Right renal cortex interstitium (tissue), 3 donors: Measurements from ENCODE around the gene SERBP1. TPM values are rescaled to one million over a fixed set of nuclear protein-coding genes. Genes with fewer than 3 reads are reported as not detected.
"Not testable (repeated sequence)": the region's sequence is repeated elsewhere in the genome, so short reads cannot be mapped to it uniquely, and the experiment has no call there.

Experiments
- DNase-seq, 3 donors: peaks; one replicate each; pipeline ENCODE4 v3.0.0-alpha.2; 2013; ENCODE audit warnings: low read depth in 3 of 3, low spot score in 2 of 3
- polyA plus RNA-seq, 3 donors: library from polyadenylated mRNA; unstranded; fragments of 120-200 nt; gene quantifications; one replicate each; pipeline ENCODE4 v1.2.1, GENCODE V29; 2013; ENCODE audit not compliant: insufficient read length in 3 of 3

Gene SERBP1
- polyA plus RNA-seq, 3 donors: 400 to 427 (median 424) TPM

DNA sequence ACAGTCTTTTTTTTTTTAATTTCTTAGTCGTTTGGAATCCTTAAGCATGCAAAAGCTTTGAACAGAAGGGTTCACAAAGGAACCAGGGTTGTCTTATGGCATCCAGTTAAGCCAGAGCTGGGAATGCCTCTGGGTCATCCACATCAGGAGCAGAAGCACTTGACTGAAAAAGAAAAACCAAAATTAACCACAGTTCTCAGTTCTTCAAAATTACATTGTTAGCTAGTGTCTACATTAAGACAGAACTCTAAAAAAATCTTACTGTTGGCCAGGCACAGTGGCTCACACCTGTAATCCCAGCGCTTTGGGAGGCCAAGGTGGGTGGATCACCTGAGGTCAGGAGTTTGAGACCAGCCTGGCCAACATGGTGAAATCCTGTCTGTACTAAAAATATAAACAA lies 17.1 kb downstream of the SERBP1 start:
- DNase-seq: not testable (repeated sequence)

DNA sequence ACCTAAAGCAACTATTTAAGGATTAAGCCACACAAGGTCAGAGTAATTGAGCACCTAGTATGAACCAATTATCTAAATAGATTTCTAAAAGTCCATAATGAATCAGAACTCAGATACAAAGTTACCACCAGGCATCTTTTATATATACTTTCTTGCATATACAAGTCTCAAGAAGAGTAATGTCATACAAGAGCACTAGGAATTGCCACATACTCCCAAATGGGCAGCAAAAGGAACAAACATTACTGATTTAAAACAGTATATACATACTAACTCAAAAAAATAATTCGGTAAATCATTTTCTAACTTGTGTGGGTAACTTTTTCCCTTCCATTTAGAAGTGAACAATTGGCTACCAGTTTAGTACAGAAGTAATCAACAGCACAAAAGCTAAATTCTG lies 22.1 kb downstream of the SERBP1 start:
- no peak for DNase-seq

DNA sequence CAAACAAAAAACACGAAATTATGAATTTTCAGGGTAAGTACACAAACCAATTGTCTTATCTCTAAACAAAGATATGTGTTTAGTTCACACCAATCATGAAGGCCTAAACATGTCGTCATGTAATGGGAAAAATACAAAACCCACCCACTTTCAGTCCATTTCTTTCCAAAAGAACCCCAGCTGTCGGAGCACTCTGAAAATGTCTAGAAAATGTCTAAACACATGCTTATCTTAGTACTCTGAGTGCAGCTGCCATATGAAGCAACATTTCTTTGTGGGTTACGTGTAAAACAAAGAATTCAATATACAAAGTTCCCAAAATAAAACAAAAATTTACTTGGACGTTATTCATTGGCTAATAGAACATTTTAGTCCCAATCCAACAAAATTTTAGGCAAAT lies 22.7 kb downstream of the SERBP1 start:
- DNase-seq: no peak

DNA sequence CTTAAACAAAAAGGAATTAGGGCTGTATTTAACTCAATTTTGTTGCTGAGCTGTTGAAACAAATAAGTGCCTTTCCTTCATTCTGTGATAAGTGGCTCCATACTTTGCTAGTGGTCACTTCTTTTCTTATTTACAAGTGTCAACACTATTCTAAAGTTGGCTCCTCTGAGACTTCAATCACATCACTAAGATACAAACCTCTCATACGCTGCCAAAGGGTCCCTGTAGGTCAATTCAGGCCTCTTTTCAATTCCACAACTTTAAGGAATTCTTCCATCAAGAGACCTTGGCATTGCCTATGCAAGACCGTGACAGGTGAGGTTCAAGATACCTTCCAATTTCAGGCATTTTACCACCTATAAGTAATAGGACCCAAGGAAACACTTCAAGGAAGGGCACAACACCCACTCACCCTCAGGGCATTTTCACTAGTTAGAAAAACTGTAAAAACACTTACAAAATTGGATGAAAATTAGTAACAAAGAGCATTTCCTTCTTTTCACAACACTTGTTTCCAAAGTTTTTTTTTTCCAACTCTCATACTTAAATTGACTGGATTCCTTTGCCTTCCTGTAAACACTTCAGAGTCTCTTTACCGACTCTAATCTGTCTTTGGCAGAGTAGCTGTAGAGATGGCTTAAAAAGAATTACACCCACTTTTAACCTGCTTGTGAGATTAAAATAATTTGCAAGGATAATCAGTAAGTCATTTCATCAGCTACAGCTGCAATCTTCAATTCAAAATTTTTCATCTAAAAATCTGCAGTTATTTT lies 24.5 kb downstream of the SERBP1 start:
- DNase-seq: no peak

DNA sequence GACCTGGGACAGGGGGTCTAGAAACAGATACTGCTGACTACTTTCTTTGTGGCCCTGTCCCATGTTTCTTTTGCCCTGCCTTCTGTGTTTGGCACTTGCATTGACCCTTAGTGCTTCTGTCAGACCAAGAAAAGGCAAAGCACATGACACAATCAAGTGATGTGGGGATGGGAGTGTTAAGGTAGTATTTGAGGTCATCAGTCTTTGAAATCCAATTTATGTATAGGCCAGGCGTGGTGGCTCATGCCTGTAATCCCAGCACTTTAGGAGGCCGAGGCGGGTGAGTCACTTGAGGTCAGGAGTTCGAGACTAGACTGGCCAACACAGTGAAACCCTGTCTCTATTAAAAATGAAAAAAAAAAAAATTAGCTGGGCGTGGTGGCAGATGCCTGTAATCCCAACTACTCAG lies 26.0 kb downstream of the SERBP1 start:
- no peak for DNase-seq

DNA sequence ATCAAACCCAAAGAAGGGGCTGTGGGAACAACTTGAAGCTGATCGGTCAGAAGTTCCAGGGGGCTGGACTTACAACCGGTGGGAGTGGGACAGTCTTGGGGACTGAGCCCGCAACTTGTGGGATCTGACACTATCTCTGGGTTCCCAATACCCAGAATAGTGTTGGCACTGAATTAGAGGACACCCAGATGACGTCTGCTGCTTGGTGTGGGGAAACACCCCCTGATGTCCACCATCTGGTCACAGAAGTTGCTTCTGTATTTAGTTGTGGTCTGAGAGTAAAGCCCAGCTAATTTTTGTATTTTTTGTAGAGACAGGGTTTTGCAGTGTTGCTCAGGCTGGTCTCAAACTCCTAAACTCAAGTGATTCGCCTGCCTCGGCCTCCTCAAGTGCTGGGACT lies 28.8 kb downstream of the SERBP1 start:
- no peak for DNase-seq

DNA sequence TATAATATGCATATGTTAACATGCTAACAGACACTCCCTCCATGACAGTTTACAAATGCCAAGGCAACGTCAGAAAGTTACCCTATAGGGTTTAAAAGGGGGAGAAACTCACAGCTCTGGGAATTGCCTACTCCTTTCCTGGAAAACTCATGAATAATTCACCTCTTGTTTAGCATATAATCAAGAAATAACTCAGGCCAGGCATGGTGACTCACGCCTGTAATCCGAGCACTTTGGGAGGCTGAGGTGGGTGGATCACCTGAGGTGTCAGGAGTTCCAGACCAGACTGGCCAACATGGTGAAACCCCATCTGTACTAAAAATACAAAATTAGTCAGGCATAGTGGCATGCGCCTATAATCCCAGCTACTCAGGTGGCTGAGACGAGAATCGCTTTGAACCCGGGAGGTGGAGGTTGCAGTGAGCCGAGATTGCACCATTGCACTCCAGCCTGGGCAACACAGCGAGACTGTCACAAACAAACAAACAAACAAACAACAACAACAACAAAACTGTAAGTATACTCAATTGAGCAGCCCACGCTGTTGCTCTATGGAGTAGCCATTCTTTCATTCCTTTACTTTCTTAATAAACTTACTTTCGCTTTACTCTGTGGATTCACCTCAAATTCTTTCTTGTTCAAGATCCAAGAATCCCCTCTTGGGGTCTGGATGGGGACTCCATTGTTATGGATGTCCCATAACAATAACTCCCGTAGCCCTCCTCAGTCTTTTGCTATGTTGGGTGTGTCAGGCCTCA lies 30.0 kb downstream of the SERBP1 start:
- not testable (repeated sequence) for DNase-seq

DNA sequence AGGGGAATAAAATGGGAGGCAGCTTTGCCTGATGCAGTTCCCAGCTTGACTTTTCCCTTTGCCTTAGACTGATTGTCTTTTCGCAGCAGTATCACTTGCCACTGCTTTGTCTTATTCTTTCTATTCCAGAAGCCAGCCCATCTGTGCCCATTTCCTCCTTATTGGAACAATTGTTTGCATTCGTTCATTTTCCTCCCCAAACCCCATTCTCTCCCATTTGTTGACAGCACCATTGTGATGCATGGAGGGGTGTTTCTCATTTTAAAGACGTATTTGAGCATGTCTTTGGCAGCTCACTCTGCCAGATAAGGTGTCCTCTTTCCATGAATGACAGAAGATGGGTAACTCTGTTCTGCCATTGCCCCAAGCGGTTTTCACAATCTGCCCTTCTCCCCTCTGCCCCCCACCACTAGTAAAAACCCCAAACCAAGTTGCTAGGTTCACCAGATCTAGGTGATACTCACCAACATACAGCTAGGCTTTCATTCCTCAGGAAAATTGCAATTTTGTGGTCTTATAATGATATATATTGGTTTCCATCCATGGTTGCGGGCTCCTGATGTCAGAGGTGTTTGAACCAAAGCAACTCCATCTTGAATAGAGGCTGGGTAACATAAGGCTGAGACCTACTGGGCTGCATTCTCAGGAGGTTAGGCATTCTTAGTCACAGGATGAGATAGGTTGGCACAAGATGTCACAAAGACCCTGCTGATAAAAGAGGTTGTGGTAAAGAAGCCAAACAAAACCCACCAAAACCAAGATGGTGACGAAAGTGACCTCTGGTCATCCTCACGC lies 30.8 kb downstream of the SERBP1 start:
- no peak for DNase-seq

DNA sequence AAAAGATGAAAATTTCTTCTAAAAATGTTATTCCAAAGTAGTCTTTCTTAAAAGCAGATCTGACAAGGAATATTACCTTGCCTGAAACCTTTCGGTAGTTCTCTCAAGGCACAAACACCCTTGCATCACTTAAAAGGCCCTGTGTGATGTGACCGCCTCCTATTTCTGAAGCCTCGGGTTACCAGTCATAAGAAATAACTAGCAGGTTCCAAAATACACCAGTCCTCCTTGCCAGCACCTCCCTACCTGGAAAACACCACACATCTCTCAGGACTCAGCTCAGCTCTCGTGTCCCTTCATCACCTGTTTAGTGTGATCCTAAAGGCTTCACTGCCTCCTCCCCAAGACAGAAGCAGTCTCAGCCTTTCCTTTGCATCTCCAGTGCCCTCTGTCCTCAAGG lies 35.7 kb downstream of the SERBP1 start:
- DNase-seq: no peak

DNA sequence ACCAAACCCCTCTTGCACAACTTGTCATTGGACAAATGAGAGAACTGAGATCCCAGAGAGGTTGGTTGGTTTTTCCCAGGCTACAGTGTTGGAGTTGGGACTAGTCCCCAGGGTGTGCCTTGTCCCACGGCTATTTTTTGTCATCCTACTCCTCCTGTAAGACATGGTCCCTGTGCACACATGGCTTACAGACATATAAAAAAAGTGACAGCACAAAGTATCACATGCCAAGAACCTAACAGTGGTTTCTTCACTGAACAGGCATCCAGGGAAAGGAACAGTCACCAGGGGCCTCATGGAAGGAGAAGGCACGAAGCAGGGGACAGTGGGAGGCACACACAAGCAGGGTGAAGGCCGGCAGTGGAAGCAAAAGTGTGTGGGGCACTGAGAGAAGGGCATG lies 36.5 kb downstream of the SERBP1 start:
- DNase-seq: no peak

DNA sequence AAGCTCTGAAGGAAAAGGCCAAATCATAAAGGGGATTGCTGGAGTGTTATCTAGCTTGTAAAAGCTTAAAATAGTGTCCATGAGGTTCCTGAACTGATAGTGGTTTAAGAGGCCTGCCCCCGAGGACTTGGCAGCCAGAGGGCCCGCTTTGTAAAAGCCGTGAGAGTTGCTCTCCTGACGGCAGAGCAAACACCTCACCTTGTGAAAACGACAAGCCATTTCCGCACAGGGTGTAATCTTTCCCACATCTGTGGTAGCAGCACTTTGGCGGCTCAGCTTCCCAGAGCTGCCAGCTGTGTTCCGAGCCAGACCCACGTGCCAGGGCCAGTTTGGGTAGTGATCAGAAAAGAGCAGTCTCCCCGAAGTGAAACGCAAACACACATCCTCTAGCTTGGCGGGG lies 37.0 kb downstream of the SERBP1 start:
- no peak for DNase-seq

DNA sequence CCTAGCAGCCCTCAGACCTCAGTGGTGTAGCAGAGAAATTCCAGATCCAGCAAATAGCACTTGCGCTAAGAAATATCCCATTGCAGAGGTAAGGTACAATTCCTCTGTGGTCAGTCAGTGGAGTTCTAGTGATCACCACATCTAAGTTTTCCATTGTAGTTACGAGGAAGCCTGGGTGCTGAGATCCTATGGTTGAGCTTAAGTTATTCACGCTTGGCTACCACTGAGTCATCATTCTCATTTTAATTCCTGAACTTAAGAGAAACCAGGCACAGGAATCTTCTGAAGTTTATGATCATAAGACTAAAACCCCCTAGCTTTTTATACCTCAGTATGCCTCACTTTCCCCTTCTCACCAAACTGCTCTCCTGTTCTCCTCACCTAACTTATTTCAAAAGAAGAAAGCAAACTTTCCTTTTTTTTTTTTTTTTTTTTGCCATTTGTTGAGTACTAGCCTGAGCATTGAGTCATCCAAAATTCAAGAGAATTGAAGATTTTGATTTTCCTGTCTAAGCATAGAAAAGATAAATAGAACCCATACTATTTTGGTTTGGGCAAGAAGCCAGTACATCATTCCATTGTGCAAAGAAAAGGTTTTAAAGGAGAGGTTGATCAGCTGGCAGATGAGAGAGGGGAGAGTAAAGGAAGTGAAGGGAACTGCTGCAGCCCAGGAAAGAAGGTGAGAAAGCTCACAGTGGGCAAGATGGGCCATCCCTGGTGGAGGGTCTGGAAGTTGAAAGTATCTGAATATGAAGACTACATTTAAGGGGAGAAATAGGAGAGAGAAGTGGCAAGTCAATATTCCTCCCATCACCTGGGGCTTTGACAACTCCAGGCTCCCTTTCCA lies 39.9 kb downstream of the SERBP1 start:
- DNase-seq: no peak

DNA sequence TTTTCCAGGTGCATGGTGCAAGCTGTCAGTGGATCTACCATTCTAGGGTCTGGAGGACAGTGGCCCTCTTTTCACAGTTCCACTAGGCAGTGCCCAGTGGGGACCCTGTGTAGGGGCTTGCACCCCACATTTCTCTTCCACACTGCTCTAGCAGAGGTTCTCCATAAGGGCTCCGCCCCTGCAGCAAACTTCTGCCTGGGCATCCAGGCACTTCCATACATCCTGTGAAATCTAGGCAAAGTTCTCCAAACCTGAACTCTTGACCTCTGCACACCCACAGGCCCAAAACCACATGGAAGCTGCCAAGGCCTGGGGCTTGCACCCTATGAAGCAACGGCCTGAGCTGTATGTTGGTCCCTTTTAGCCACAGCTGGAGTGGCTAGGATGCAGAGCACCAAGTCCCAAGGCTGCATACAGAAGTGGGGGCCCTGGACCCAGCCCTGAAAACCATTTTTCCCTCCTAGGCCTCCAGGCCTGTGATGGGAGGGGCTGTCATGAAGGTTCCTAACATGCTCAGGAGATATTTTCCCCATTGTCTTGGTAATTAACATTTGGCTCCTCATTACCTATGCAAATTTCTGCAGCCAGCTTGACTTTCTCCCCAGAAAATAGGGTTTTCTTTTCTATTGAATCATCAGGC lies 46.1 kb downstream of the SERBP1 start:
- no peak for DNase-seq

DNA sequence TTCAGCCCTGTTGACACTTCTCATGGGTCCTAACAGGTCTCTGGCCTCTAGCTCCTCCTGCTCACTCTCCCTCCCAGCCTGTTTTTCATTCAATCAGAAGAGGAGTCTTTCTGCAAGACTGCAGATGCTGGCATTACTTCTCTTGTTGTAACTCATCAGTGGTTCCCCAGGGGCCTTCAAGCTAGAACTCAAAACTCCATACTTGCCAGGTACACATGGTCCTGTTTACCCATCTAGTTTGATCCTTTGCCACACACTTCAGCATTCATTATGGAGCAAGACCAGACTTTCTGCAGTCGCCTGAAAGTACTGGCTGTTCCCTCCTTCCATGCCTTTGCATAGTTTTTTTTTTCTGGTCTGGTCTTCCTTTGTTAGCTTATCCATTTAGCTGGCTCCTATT lies 47.9 kb downstream of the SERBP1 start:
- no peak for DNase-seq

DNA sequence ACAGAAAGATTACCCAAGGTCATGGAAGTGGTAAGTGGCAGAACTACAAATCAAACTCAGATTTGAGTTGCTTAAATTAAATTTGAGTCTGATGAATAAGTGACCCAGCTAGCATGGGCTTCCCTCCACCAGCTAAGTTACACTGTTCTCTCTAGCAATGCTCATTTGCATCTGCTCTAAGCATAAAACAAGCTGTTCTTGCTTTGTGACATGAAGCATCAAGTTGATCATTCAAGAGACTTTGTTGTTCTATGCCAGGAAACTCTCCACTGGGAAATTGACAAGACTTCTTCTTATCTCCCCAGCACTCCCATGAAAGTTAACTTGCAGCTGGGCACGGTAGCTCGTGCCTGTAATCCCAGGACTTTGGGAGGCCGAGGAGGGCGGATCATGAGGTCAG lies 49.0 kb downstream of the SERBP1 start:
- DNase-seq: no peak

DNA sequence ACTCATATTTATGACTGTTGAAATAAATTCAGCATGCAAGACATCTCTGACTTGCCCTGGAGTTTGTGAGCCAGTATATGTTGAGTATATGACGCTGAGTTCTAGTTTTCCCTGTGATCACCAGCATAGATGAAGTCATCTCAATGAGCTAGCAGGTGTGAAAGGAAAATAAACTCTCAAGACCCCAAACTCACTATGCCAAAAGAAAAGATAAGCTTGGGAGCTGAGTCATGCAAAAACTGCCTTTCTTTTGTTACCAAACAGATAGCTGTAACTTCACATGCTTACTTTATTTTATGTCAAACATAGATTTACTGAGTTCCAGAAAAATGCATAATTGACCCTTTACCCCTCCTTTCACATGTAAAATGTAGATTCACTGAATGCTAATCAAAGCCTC lies 52.9 kb downstream of the SERBP1 start:
- DNase-seq: no peak

DNA sequence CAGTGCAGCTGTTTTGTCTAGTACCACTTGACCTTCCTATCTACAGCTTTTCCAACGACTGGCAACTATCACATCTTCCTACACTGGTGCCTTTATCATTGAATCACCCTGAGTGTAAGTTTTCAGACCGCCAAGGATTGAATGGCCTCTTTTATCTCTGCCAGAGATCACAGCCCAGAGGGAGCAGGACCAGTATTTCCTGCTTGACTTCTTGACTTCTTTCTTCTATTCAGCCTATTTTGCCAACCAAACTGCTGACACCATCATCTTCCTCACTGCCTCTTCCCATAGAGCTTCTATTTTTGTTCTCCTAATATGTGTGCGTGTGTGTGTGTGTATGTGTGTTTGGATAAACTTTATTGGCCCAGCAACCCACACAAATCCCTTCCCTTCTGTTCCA lies 53.8 kb downstream of the SERBP1 start:
- DNase-seq: no peak

DNA sequence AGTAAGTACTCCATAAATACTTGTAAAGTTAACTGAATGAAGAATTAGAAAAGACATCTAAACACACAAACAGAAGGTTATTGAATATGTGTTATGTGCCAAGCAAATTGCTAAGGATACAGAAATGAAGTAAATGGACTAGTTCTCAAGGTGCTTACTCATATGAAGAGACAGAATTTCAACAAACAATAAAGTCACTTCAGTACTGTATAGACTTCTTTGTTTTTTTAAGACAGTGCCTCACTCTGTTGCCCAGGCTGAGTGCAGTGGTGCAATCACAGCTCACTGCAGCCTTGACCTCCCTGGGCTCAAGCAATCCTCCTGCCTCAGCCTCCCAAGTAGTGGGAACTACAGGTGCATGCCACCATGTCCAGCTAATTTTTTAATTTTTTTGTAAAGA lies 57.3 kb downstream of the SERBP1 start:
- DNase-seq: no peak

DNA sequence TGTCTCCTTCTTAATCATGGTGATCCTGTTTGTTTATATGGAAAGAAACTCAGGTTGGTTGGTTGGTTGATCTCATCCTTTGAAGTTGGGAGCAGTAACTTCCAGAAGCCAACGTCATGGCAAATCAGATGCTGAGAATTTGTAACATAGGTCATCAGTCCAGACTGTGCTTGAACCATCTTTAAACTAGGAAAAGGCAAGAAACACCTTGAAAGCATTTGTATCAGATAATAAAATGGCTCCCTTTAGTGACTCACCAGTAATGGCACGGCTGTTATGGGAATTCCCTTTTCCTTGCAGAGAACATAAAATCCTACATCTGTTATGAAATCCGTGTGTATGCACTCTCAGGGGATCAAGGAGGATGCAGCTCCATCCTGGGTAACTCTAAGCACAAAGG lies 58.1 kb downstream of the SERBP1 start:
- no peak for DNase-seq

DNA sequence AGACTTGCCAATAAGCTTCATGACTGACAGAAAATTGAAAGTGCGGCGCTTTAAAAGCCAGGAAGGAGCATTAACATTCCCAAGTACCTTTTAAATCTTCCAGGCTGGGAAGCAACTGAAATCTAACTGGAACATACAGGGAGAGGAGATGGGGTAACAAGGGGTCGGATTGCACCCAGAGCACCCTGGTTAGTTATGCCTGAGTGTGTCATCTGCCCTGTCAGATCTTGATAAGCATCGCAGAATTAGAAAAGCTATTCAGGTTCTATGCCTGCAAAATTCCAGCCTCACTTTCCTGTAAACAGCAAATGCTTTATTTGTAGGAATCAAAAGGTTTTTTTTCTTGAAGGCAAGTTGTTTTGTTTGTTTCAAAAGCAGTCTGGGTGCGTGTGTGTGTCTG lies 58.5 kb downstream of the SERBP1 start:
- DNase-seq: no peak
